Mesendoderm (in vitro differentiated cells): ENCODE results near the gene DIP2A.
"Not testable (repeated sequence)": the region's sequence is repeated elsewhere in the genome, so short reads cannot be mapped to it uniquely, and the experiment has no call there.

ENCODE experiments used
- DNase-seq: peaks from one replicate; pipeline ENCODE4 v3.0.0; 2013
- H2AK5ac ChIP-seq: 2 replicates; pipeline ENCODE4 v1.6.1; 2013; ENCODE audit warnings: low read length, inconsistent platforms
- H2BK120ac ChIP-seq: 2 replicates; pipeline ENCODE4 v1.6.1; 2013; ENCODE audit warnings: low read depth, mild to moderate bottlenecking, low read length, moderate library complexity, mixed read lengths
- H2BK15ac ChIP-seq: replicated peaks from 2 replicates; pipeline ENCODE4 v1.6.1; 2013; ENCODE audit warnings: low read depth, mild to moderate bottlenecking, moderate library complexity
- H2BK5ac ChIP-seq: 2 replicates; pipeline ENCODE4 v1.6.1; 2013; ENCODE audit warnings: low read length, inconsistent platforms
- H3K18ac ChIP-seq: 2 replicates; pipeline ENCODE4 v1.6.1; 2013; ENCODE audit warnings: mild to moderate bottlenecking, low read length, mixed read lengths
- H3K23ac ChIP-seq: one replicate; pipeline ENCODE4 v1.6.1; 2013; ENCODE audit warnings: low read length
- H3K27ac ChIP-seq: 2 replicates; pipeline ENCODE4 v1.5.1; 2013; ENCODE audit warnings: low read depth, mild to moderate bottlenecking, inconsistent platforms, low read length, moderate library complexity
- H3K27me3 ChIP-seq: 2 replicates; pipeline ENCODE4 v1.6.1; 2013; ENCODE audit warnings: low read length, control low read depth, mild to moderate bottlenecking, inconsistent platforms; ENCODE audit not compliant: insufficient read depth, poor library complexity
- H3K36me3 ChIP-seq: 2 replicates; pipeline ENCODE4 v1.6.1; 2013; ENCODE audit warnings: low read length, inconsistent platforms; ENCODE audit not compliant: control insufficient read depth, insufficient read depth
- H3K4ac ChIP-seq: one replicate; pipeline ENCODE4 v1.6.1; 2013; ENCODE audit warnings: low read depth, mild to moderate bottlenecking, low read length, moderate library complexity
- H3K4me1 ChIP-seq: 2 replicates; pipeline ENCODE4 v1.6.1; 2013; ENCODE audit warnings: low read depth, low read length, inconsistent platforms; ENCODE audit not compliant: control insufficient read depth
- H3K4me2 ChIP-seq: 2 replicates; pipeline ENCODE4 v1.6.1; 2013; ENCODE audit warnings: low read length
- H3K4me3 ChIP-seq: 2 replicates; pipeline ENCODE4 v1.5.1; 2013; ENCODE audit warnings: mild to moderate bottlenecking, low read length
- H3K56ac ChIP-seq: one replicate; pipeline ENCODE4 v1.6.1; 2013; ENCODE audit warnings: low read length
- H3K79me1 ChIP-seq: 2 replicates; pipeline ENCODE4 v1.6.1; 2013; ENCODE audit warnings: low read length, inconsistent platforms
- H3K79me2 ChIP-seq: 2 replicates; pipeline ENCODE4 v1.6.1; 2013; ENCODE audit warnings: mild to moderate bottlenecking, low read length; ENCODE audit not compliant: control insufficient read depth, insufficient read depth
- H3K9ac ChIP-seq: 2 replicates; pipeline ENCODE4 v1.6.1; 2013; ENCODE audit warnings: low read length, inconsistent platforms
- H4K5ac ChIP-seq: one replicate; pipeline ENCODE4 v1.6.1; 2013; ENCODE audit warnings: low read length
- H4K8ac ChIP-seq: one replicate; pipeline ENCODE4 v1.6.1; 2013; ENCODE audit warnings: low read depth, mild to moderate bottlenecking, control low read depth, low read length, moderate library complexity
- WGBS: extraction: QIAGEN DNeasy Blood & Tissue Kit; methylation state at CpG from one replicate; pipeline ENCODE4 v1.1.7; 2013; ENCODE audit warnings: low lambda C conversion rate, missing lambda C conversion rate; ENCODE audit not compliant: insufficient coverage; ENCODE audit errors: extremely low coverage; 5-methylcytosine and 5-hydroxymethylcytosine counted together

The DIP2A gene

DNA sequence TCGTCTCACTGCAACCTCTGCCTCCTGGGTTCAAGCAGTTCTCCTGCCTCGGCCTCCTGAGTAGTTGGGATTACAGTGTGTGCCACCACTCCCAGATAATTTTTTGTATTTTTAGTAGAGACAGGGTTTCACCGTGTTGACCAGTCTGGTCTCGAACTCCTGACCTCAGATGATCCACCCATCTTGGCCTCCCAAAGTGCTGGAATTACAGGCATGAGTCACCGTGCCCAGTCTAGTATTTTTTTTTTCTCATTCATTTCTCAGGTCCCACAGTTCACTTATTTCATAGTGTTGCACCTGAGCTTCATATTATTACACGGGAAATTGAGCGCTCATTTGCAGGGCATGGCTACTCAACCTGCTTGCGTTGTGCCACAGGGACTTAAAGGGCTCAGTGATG lies 68.7 kb downstream of the DIP2A start:
- not testable (repeated sequence) for H3K56ac ChIP-seq
- WGBS, result no CpG with 5 or more reads among the region's 8 CpGs

DNA sequence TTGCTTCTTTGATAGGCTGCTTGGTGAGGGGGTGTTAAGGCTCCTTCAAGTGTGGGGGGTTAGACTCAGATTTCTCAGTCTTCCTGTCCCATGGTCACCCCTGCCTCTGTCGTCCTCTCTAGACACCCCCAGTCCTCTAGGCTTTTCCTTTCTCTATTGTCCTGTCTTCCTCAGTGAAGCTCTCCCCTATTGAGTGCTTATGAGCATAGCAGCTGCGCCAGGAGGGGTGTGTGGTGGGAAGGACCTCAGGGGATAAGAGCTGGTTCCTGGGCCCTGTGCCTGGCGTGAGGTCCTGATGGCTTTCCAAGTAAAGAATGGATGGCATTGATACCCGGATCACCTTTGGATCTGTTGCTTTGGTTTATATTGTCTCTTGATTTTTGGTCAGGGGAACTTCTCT lies 69.1 kb downstream of the DIP2A start:
- no peak overlapping the region for H3K18ac ChIP-seq
- no peak overlapping the region for H3K27ac ChIP-seq
- H3K36me3 ChIP-seq, result peaks cover 3% of the 10 kb centered on the region
- H3K4ac ChIP-seq, result no peak overlapping the region
- peak; percentile 22 for DNase-seq
- H3K4me2 ChIP-seq, result no peak overlapping the region
- WGBS, result no CpG with 5 or more reads among the region's 4 CpGs
- no peaks in the 10 kb centered on the region for H3K27me3 ChIP-seq
- no peak overlapping the region for H2BK120ac ChIP-seq
- no peak overlapping the region for H4K5ac ChIP-seq
- no peaks in the 10 kb centered on the region for H3K79me1 ChIP-seq
- H2BK5ac ChIP-seq, result no peak overlapping the region
- no peaks in the 10 kb centered on the region for H3K4me1 ChIP-seq
- no peak overlapping the region for H2AK5ac ChIP-seq
- H3K79me2 ChIP-seq, result no peaks in the 10 kb centered on the region
- H3K4me3 ChIP-seq, result no peak overlapping the region
- H3K56ac ChIP-seq, result no peak overlapping the region
- no peak overlapping the region for H2BK15ac ChIP-seq
- H4K8ac ChIP-seq, result no peak overlapping the region
- no peak overlapping the region for H3K9ac ChIP-seq
- H3K23ac ChIP-seq, result no peak overlapping the region

More for the DNA sequence above, 68.7 kb downstream of the DIP2A start:
- not testable (repeated sequence) for H3K79me2 ChIP-seq, H3K4ac ChIP-seq, H4K5ac ChIP-seq, H2BK5ac ChIP-seq, H3K36me3 ChIP-seq, H3K27ac ChIP-seq, H3K79me1 ChIP-seq, H2BK15ac ChIP-seq, DNase-seq, H3K4me2 ChIP-seq, H3K4me1 ChIP-seq, H3K23ac ChIP-seq, H3K9ac ChIP-seq, H3K18ac ChIP-seq, H2AK5ac ChIP-seq, H3K27me3 ChIP-seq, H2BK120ac ChIP-seq, H3K4me3 ChIP-seq, H4K8ac ChIP-seq

DNA sequence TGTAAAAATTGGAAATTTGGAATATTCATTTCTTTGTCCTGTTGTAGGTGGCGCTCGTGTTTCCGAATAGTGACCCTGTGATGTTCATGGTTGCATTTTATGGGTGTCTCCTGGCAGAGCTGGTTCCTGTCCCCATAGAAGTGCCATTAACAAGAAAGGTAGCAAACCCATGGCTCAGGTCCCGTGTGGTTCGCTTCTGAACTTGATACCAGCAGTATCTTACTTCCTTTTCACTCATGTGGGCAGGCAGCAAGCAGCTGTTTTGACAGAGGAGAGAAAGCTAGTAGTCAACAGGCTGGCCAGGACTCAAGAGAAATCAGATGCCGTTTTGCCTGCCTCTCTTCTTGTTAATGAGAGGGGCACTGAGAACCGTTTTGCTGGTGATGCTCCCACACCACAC lies 73.4 kb downstream of the DIP2A start:
- H3K18ac ChIP-seq, result no peak overlapping the region

GRCh38 chr21:46537026-46537425 lies 78.3 kb downstream of the DIP2A start:
- no CpG with 5 or more reads among the region's 6 CpGs for WGBS
- H3K36me3 ChIP-seq, result peaks cover 4% of the 10 kb centered on the region
- H3K23ac ChIP-seq, result no peak overlapping the region

More for the DNA sequence above, 73.4 kb downstream of the DIP2A start:
- no peak overlapping the region for H3K56ac ChIP-seq
- no peaks in the 10 kb centered on the region for H3K79me2 ChIP-seq
- no peak overlapping the region for H3K23ac ChIP-seq
- peaks cover 3% of the 10 kb centered on the region for H3K36me3 ChIP-seq
- no peaks in the 10 kb centered on the region for H3K4me1 ChIP-seq
- H3K4me2 ChIP-seq, result no peak overlapping the region
- no peak overlapping the region for H2BK5ac ChIP-seq
- no peak overlapping the region for H3K9ac ChIP-seq
- no peak overlapping the region for H3K27ac ChIP-seq
- no peaks in the 10 kb centered on the region for H3K27me3 ChIP-seq
- H4K5ac ChIP-seq, result no peak overlapping the region
- no peaks in the 10 kb centered on the region for H3K79me1 ChIP-seq
- no peak overlapping the region for H3K4me3 ChIP-seq
- no peak overlapping the region for H3K4ac ChIP-seq
- no peak overlapping the region for H2AK5ac ChIP-seq
- no peak overlapping the region for H2BK15ac ChIP-seq
- no peak for DNase-seq
- no CpG with 5 or more reads among the region's 7 CpGs for WGBS
- no peak overlapping the region for H2BK120ac ChIP-seq
- no peak overlapping the region for H4K8ac ChIP-seq

GRCh38 chr21:46538262-46538661 lies 79.6 kb downstream of the DIP2A start:
- Histone ChIP-seq H3K36me3 (peaks cover 1% of the 10 kb centered on the region), H3K4me3 (no peak overlapping the region)
- WGBS, result no CpG with 5 or more reads among the region's 16 CpGs

More at GRCh38 chr21:46537026-46537425, 78.3 kb downstream of the DIP2A start:
- H3K9ac ChIP-seq, result no peak overlapping the region
- no peak overlapping the region for H2BK15ac ChIP-seq
- no peak overlapping the region for H2BK120ac ChIP-seq
- H3K79me2 ChIP-seq, result no peaks in the 10 kb centered on the region
- H3K56ac ChIP-seq, result no peak overlapping the region
- H3K4ac ChIP-seq, result no peak overlapping the region
- H3K4me2 ChIP-seq, result no peak overlapping the region
- H3K4me1 ChIP-seq, result no peaks in the 10 kb centered on the region
- no peaks in the 10 kb centered on the region for H3K79me1 ChIP-seq
- H2BK5ac ChIP-seq, result no peak overlapping the region
- H3K27ac ChIP-seq, result no peak overlapping the region
- H4K5ac ChIP-seq, result no peak overlapping the region
- H3K27me3 ChIP-seq, result no peaks in the 10 kb centered on the region
- DNase-seq, result no peak
- no peak overlapping the region for H3K18ac ChIP-seq
- H3K4me3 ChIP-seq, result no peak overlapping the region
- no peak overlapping the region for H2AK5ac ChIP-seq
- no peak overlapping the region for H4K8ac ChIP-seq

More at GRCh38 chr21:46538262-46538661, 79.6 kb downstream of the DIP2A start:
- Histone ChIP-seq H3K27me3 (no peaks in the 10 kb centered on the region), H2BK15ac (no peak overlapping the region), H3K79me2 (no peaks in the 10 kb centered on the region), H3K9ac (no peak overlapping the region), H2BK120ac (no peak overlapping the region), H3K4ac (no peak overlapping the region), H2BK5ac (no peak overlapping the region), H3K18ac (no peak overlapping the region), H3K4me2 (no peak overlapping the region), H2AK5ac (no peak overlapping the region), H3K4me1 (no peaks in the 10 kb centered on the region), H3K27ac (no peak overlapping the region), H3K79me1 (no peaks in the 10 kb centered on the region), H4K5ac (no peak overlapping the region), H3K23ac (no peak overlapping the region), H3K56ac (no peak overlapping the region), H4K8ac (no peak overlapping the region)
- DNase-seq, result no peak
